ENCODE data around the gene UXS1.

- TF ChIP-seq, protein P1, sequence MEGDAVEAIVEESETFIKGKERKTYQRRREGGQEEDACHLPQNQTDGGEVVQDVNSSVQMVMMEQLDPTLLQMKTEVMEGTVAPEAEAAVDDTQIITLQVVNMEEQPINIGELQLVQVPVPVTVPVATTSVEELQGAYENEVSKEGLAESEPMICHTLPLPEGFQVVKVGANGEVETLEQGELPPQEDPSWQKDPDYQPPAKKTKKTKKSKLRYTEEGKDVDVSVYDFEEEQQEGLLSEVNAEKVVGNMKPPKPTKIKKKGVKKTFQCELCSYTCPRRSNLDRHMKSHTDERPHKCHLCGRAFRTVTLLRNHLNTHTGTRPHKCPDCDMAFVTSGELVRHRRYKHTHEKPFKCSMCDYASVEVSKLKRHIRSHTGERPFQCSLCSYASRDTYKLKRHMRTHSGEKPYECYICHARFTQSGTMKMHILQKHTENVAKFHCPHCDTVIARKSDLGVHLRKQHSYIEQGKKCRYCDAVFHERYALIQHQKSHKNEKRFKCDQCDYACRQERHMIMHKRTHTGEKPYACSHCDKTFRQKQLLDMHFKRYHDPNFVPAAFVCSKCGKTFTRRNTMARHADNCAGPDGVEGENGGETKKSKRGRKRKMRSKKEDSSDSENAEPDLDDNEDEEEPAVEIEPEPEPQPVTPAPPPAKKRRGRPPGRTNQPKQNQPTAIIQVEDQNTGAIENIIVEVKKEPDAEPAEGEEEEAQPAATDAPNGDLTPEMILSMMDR (IDR thresholded peaks at IDR 0.05): no peak
- TF ChIP-seq POLR2A (IDR thresholded peaks at IDR 0.05): no peak
Observed at GRCh38 chr2:106181064-106181463, 13.0 kb downstream of the UXS1 start.
